ENCODE results near the gene MAP3K20.
"Not testable (repeated sequence)": the region's sequence is repeated elsewhere in the genome, so short reads cannot be mapped to it uniquely, and the experiment has no call there.

Gene MAP3K20

DNA sequence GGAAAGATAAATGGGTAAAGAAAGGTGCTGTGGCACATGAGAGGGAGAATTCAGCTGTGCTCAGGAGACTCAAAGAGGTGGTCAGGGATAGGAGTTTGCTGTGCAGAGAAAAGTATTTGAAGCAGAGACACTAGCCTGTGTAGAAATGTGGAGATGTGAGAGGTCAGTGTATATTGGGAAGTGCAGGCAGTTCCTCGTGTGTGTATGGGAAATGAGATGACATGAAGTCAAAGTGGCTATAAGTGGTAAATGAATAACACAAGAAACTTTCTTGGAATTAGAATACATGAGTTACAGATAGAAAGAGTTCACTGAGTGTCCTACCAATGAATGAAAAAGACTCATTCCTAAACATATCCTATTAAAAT is 11.6 kb downstream of the MAP3K20 start:
- DNase-seq (ENCODE audit: low read depth, low spot score) = no peak

DNA sequence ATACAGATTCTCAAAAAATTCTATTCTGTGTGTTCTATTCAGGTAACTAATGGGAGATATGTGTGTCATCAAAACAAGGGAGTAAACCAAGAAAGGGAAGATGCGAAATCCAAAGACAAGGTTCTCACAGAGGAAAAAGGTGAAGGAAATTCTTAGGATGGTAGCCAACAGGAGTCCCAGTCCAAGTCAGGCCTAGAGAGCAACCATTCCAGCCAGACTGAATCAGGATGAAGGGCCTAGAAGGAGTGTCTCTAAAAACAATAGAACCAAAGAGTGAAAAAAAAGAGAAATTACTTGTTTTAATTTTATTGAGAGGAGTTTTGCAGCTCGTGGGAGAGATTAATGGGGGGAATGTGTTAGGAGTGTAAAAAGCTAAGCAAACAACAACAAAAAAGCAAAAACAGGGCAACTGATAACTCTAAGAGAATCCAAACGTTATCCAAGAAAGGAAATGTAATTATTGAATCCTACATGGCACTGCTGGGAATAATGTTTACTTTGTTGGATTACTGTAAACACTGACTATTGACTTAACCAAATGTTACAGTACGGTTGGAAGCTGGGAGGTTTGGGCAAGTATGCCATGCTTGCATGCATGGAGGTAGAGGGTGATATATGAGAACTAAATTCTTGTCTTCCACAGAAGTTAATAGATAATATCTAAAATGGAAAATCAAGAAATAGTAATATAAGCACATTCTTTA is 12.3 kb downstream of the MAP3K20 start:
- no peak for DNase-seq (ENCODE audit: low read depth, low spot score)

DNA sequence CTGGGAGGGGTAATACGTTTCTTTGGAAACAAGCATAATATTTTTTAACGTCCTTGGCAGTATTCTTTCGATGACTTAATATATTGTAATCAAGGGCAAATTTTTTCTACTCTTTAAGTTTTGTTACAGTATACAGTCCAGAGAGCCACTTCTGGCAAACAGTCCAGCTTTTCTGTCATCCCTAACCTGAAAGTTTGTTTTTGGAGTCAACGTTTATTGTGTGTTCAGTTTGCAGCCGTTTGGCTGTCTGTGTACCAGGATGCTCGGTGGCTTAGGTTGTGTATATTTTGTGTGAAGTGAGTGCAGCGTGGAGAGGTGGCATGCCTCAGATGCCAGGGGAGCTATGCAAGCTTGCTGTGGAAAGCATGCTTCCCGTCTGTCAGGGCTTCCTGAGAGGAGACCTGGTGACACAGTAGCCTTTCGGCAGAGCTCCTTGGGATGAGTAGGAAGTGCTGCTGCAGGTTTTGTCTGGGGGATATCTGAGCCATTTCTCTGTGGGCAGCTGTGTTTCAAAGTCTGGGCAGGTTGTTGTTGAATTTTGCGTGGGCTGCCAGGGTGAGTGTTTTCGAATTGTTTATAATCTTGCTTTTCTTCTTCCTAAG is 14.7 kb downstream of the MAP3K20 start:
- no peak for DNase-seq (ENCODE audit: low read depth, low spot score)

DNA sequence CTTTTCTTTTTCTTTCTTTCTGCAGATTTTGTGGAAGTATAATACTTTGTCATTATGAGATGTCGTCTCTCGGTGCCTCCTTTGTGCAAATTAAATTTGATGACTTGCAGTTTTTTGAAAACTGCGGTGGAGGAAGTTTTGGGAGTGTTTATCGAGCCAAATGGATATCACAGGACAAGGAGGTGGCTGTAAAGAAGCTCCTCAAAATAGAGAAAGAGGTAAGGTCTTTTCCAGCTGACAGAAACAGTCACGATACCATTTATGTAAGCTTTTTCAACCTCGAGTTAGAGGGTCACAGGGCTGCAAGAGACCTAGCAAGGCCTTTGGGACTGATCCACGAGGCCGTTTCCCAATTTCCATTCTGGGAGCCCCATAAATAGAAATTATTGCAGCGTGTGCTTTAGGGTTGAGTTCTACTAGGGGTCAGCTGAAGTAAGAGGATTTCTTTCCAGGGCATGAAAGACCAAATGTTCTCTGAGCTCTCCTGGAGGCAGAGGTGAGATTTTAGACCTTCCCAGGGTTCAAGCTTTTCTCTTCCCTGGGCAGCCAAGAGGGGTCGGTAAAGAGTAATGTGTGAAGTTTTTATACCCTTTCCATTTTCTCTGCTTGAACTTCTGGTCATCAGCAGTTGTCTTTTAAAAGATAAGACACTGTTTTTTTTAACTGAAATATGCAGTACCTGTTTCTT is 15.5 kb downstream of the MAP3K20 start:
- no peak for DNase-seq (ENCODE audit: low read depth, low spot score)

DNA sequence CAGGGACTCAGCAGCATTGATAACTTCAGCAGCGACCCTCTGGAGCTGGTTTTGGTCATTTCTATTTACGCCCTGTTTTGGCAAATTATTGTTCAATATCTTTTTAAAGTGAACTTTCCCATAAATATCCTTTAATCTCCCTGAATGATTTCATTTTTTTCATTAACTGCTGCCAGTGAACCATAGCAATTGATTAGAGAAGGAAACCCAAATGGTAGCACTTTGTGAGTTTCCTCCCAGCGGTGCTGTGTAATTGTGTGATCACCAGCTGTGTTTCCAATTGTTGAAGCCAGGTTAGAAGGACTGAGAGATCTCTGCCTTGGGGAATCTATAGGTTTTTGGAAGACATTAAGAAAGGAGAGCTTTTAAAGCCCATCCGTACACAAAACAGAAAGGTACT is 16.3 kb downstream of the MAP3K20 start:
- no peak for DNase-seq (ENCODE audit: low read depth, low spot score)

DNA sequence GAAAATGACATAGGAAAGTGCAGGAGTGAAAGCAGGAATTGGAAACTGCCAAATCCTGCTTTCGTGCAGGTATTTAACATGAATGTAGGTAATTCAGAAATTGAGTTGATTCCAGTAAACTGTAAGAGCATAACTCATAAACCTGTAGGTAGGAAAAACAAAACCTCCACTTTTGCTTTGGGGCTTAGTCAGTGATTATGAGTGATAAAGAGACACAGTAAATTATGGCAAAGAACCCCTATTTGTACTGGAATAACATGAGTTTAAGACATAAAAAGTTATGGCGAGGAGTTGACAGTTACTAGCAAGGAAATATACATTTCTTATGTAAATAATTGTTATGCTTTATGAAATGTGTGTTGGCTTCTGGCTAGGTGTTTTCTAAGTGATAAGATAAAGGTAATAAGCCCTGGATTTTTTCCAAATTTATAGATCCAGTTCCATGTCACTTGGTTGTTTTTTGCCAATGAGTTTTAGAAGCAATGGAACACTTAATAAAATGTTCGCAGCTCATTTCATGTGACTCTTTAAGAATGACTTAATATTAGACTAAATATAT is 17.3 kb downstream of the MAP3K20 start:
- DNase-seq (ENCODE audit: low read depth, low spot score) = no peak

DNA sequence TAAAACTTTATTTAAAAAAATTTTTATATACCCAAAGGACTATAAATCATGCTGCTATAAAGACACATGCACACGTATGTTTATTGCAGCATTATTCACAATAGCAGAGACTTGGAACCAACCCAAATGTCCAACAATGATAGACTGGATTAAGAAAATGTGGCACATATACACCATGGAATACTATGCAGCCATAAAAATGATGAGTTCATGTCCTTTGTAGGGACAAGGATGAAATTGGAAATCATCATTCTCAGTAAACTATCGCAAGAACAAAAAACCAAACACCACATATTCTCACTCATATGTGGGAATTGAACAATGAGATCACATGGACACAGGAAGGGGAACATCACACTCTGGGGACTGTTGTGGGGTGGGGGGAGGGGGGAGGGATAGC is 18.0 kb downstream of the MAP3K20 start:
- DNase-seq (ENCODE audit: low read depth, low spot score) = not testable (repeated sequence)

DNA sequence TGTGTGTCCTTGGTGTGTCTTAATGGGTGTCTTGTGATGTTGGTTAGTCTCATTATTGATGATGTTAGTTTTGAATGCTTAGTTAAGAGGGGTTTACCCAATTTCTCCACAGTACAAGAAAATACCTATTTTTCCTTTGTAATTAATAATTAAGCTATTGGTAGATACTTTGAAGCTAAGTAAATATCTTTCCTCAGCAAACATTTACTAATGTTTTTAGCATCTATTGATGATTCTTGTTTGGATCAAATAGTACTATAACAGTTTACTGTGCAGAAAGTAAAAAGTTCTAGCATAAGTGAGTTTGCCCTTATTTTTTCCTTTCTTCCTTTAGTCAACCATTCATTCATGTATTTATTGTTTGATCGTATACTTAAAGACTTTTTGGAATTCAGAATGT is 19.1 kb downstream of the MAP3K20 start:
- DNase-seq (ENCODE audit: low read depth, low spot score) = no peak

DNA sequence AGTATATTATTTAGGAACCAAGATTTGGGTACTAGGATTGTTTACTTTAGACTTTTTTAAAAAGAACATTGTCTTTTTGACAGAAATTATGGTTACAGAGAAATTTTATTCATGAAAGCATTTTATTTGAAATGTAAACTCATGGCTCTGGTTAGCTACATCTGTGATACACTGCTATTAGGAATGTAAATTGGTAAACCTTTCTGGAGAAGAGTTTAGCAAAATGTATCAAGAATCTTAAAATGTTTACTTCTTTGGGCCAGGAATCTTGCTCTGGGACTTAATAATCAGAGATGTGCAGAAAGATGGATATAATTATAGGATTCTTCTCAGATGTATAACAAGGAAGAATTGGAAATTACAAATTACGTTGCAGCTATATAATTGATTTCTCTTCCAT is 19.7 kb downstream of the MAP3K20 start:
- no peak for DNase-seq (ENCODE audit: low read depth, low spot score)

DNA sequence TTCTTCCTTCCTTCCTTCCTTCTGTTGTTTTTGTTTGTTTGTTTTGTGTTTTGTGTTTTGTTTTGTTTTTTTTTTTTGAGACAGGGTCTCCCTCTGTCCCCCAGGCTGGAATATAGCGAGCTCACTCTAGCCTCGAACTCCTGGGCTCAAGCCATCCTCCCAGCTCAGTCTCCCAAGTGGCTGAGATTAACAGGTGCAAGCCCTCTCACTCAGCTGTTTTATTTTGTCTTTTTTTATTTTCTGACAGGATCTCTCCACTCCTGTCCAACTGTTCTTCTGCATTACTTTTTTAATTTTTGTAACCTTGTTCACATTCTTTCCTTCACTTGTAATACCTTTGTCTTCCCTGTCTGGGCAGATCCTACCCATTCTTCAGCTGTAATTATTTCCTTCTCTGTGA is 23.6 kb downstream of the MAP3K20 start:
- DNase-seq (ENCODE audit: low read depth, low spot score) = no peak

DNA sequence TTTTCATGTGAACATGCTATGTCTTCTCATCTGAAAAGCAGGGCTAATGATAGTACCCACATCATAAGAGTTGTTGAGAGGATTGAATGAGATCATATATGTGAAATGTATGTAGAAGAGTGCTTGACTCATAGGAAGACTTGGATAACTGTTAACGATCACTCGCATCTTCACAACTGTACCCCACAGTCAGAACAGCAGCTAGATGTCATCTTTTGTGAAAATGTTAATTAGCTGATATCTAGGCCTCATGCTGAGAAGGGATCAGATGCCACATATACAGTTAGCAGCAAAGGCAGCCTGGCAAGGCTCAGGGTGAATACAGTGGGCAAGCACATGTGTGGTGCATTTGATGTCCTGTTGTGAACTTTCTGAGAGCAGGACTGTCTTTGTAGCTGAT is 24.2 kb downstream of the MAP3K20 start:
- no peak for DNase-seq (ENCODE audit: low read depth, low spot score)

DNA sequence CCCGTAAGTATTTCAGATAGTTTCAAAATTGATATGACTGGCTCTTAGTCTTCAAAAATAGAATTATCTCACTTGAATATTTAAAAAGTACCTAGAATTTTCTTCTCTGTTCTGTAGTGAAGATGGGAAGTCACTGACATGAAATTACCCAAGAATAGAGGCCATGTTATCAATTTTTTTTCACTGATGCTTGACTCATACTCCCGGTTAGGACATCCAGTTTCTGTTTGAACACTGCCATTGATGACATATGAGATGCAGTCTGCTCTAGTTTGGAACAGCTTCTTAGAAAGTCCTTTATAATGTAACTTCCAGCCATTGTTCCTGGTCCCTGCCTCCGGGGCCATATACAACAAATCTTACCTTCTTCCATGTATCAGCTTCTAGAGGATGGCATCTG is 26.0 kb downstream of the MAP3K20 start:
- DNase-seq (ENCODE audit: low read depth, low spot score) = no peak

DNA sequence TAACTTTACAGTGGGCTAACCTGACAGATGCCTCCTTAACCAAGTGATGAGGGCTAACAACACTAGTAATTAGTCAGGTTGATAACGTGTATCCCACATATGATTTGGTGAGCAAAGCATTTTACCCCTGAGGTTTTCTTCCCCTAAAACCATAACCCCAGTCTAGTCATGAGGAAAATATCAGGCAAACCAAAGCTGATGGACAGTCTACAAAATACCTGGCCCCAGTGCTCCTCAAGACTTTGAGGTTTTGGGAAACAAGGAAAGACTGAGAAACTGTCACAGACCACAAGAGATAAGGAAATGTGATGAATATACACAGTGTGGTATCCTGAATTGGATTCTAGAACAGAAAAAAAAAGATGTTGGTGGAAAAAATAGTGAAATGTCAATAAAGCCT is 28.5 kb downstream of the MAP3K20 start:
- no peak for DNase-seq (ENCODE audit: low read depth, low spot score)

DNA sequence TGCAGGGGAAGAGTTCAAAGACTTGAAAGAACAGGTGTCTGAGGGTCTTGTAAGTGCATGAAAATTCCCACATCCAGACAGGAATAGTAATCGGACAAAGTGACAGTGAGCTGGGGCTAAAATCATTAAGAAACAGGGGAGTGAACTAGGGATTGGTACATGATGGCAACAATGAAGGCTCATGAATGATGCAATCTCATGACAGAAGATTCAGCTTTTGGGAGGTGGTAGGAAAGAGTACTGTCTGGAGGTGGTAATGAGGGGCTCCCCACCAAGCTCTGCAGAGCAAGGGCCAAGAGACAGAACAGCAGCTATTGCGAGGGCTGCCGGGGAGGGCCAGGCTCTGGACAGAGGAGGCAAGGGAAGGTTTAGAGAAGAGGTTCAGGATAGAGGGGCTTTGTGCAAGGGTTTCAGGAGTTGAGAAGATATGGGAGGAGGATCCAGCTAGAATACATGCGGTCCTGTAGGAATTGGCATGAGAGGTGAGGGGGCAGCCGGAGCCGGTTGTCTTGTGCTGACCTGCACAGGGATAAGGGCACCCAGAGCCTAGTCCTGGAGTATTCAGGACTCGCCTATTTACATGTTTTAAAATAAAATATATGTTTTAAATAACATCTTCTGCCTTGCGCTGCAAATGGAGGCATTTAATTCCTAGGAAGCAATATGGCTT is 31.4 kb downstream of the MAP3K20 start:
- DNase-seq (ENCODE audit: low read depth, low spot score) = no peak

DNA sequence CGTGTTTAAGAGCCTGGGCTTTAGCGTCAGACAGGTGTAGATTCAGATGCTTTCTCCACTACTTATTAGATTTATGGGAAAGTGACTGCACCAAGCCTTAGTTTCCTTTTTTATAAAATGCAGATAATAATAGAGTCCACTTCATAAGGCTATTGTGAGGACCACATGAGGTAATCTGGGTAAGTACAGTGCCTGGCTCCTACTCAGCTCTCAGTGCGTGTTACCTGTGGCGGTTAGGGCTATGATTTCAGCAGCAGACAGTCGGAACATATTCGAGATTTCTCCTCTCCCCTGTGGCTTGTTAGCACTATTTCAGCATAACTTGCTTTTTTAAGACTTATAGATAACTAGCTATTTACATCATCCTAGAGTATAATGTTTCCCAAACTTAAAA is 32.0 kb downstream of the MAP3K20 start:
- DNase-seq (ENCODE audit: low read depth, low spot score) = no peak

DNA sequence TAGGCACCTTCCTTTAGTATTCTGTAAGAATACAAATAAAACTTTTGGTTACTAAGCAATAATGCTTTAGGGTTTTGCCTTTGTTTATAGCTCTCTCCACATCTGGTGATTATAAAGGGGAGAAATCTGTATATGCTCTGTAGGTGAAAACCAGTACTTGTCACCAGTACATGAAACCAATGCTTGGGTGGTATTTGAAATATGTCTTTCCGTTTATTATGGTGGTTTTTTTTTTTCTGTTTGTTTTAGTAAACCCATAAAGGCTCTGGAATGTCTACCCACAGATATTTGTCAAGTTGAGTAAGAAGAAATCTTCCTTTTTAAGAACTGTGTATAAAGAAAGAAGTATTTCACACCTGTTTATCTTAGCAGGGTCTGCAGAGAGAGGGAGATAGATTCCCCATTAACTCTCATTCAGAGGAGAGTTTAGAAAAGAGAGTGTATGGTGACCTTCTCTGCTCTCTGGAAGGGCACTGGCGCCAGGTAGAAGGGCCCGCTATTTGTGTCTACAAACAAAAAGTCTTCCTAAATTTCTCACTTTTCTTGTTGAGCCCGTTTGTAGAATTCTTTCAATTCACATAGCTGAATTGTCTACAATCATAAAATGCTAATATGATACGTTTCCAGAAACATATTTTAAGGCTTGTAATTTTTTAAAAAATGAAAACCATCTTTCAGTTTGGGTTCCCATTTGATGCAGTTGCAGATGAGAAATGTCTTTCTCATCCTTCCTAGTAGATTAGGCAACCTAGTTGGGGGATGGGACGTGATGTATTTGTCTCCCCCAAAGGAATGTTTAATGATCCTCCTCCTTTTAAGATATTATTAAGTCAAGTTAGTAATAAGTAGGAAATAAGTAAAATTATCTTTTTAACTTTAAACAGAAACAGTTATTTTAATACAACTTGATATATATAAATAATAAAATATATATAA is 33.9 kb downstream of the MAP3K20 start:
- DNase-seq (ENCODE audit: low read depth, low spot score) = no peak

DNA sequence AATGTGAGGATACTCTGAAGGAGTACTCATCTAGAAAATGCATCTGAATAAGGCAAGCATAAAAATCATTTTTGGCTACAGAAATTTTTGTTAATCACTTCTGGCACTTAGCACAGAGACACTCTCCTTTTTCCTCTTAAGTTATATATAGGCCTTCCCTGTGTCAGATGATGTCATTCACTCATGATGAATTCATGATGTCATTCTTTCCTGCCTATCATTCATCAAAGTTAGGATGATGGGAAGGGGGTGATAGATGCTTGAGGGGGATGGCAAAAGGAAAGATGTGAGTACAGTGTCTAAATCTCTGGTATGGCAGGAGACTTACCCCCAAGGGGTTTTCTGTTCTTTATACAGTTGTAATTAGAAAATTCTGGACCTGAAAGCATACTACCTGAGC is 42.0 kb downstream of the MAP3K20 start:
- no peak for DNase-seq (ENCODE audit: low read depth, low spot score)

DNA sequence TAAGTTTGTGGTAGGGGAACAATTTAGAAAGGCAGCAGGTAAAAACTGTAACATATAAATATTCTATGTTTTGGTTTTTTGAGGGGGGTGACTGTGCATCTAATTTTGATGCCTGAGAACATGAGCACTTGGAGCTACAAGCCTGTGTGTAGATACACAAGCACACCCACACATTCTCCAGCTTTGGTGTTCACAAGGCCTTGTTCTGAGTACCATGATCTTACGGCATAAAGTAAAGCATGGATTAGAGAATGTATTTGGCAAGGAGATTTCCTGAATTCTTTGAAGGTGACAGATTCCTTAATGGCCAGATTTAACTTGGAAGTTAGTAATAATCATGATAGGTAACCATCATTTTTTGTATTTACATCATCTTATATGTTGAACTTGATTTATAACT is 42.7 kb downstream of the MAP3K20 start:
- DNase-seq (ENCODE audit: low read depth, low spot score) = no peak

DNA sequence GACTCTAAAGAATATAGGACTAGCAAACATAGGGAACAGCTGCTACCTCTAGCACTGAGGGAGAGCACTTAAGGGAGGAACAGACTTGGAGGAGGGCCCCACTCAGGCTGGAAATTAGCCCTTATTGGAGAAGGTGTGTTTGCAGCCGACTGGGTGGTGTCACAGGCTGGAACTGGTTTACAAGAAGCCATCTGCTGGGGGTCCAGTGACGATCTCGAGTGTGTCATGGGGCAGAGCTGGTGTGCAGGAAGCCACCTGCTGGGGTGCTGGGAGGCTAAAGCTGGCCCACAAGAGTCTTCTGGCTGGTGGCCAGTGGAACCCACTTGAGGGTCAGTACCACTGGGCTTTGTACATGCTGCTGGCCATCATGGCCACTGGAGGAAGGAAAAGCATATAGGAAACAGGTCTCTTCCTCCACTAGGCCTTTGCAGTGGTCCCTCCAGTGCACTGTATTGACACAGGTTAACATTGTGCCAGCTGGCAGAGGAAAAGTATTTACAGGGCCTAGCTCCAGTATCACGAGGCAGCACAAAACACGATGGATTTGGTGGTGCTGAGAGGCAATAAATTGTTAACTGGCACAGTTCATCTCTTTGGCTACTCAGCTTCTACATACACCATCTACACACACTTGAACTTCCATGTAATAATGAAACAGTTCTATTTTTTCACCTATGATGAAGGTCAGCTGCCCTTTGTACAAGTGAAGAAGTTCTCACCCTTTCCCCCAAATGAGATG is 43.6 kb downstream of the MAP3K20 start:
- DNase-seq (ENCODE audit: low read depth, low spot score) = no peak

DNA sequence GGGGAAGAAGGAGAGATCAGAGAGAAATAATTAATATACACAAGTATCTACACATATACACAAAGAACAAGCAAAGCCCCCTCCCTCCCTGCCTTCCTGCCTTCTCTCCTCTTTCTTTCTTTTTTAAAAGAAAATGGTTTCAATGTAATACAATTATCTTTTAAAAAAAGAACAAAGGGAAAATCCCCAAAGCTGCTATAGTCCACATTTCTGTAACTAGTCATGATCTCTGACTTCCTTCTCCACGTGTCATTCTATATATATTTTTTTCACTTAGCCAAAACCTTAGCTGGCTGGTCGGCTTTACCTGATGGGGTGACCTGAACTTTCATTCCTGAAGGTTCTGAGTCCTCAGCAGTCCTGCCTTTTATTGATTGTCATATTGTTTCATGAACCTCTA is 44.3 kb downstream of the MAP3K20 start:
- no peak for DNase-seq (ENCODE audit: low read depth, low spot score)

DNA sequence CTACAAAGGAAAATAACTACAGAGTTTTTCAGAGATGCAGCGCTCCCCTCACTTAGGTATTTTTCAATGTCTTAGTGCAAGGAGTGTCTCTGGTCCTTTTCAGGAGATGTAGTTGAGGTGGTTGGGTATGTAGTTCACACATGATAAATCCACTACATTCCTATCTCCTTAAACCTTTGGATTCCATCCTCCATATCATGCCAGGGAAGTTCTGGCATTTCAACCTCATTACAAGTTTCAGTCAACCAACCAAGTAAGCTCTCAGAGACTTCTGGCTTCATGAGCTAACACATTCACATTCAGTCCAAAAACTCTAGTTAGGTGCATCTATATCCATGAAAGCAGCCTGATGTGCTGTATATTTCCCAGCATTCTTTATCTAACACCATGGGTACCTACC is 47.3 kb downstream of the MAP3K20 start:
- no peak for DNase-seq (ENCODE audit: low read depth, low spot score)
